HG02840 (cell line): ENCODE data around the gene SLC37A3.

ENCODE experiments used
- ATAC-seq: cut with Tn5 transposase; IDR thresholded peaks from one replicate; pipeline ENCODE4 v1.9.1; 2021; ENCODE audit warnings: mild to moderate bottlenecking, moderate library complexity, moderate number of reproducible peaks; ENCODE audit not compliant: unreplicated experiment, low FRiP score

SLC37A3 gene

GRCh38 chr7:140402178-140402835 is 4.0 kb upstream of the SLC37A3 start:
- no peak for ATAC-seq

- ATAC-seq, result no peak
Observed at GRCh38 chr7:140400381-140400780, 2.1 kb upstream of the SLC37A3 start.

GRCh38 chr7:140398821-140399220 is 491 bp upstream of the SLC37A3 start:
- no peak for ATAC-seq

GRCh38 chr7:140393756-140394306 is 4.5 kb downstream of the SLC37A3 start:
- ATAC-seq, result no peak

- ATAC-seq, result no peak
Observed at GRCh38 chr7:140391634-140392033, 6.7 kb downstream of the SLC37A3 start.

- ATAC-seq, result no peak
Observed at GRCh38 chr7:140390466-140391190, 7.7 kb downstream of the SLC37A3 start.

GRCh38 chr7:140390034-140390433 is 8.3 kb downstream of the SLC37A3 start:
- ATAC-seq, result no peak

- ATAC-seq, result no peak
Observed at GRCh38 chr7:140389445-140389844, 8.9 kb downstream of the SLC37A3 start.

- ATAC-seq, result no peak
Observed at GRCh38 chr7:140384894-140385545, 13.3 kb downstream of the SLC37A3 start.

GRCh38 chr7:140383954-140384713 is 14.2 kb downstream of the SLC37A3 start:
- ATAC-seq, result no peak

GRCh38 chr7:140375892-140376730 is 22.2 kb downstream of the SLC37A3 start:
- ATAC-seq, result no peak

GRCh38 chr7:140375323-140375722 is 23.0 kb downstream of the SLC37A3 start:
- no peak for ATAC-seq

GRCh38 chr7:140369294-140369693 is 29.0 kb downstream of the SLC37A3 start:
- ATAC-seq, result no peak

- no peak for ATAC-seq
Observed at GRCh38 chr7:140367528-140367927, 30.8 kb downstream of the SLC37A3 start.

- no peak for ATAC-seq
Observed at GRCh38 chr7:140364819-140365218, 33.5 kb downstream of the SLC37A3 start.

- ATAC-seq, result no peak
Observed at GRCh38 chr7:140360697-140361229, 37.6 kb downstream of the SLC37A3 start.

GRCh38 chr7:140358412-140359051 is 39.8 kb downstream of the SLC37A3 start:
- ATAC-seq, result no peak

- ATAC-seq, result no peak
Observed at GRCh38 chr7:140358024-140358411, 40.3 kb downstream of the SLC37A3 start.

GRCh38 chr7:140350056-140350455 is 48.3 kb downstream of the SLC37A3 start:
- no peak for ATAC-seq
